Psoas muscle (tissue), 8 donors: ENCODE data around the gene ZNRF1. TPM values are rescaled to one million over a fixed set of nuclear protein-coding genes. Genes with fewer than 3 reads are reported as not detected.
A peak's percentile ranks its signal among the peaks of the same experiment; 100 is the strongest.

ENCODE experiments used
- ATAC-seq, 4 donors: fragments of 200-7000 bp; cut with Tn5 transposase; one replicate each; pipeline ENCODE4 v1.9.1; 2020; ENCODE audit warnings: moderate library complexity in 3 of 4, mild to moderate bottlenecking in 2 of 4
- DNase-seq, 2 donors: peaks; one replicate each; pipeline ENCODE4 v3.0.0-alpha.2; 2020
- H3K27ac ChIP-seq: fragments of 200-600 bp; one replicate; pipeline ENCODE4 v1.8.0; 2022
- H3K27me3 ChIP-seq, 3 donors: fragments of 200-600 bp in 1 of 3; one replicate each; pipeline versions ENCODE4 v1.6.1 to v1.8.0; 2013 to 2022; ENCODE audit warnings: low read length in 2 of 3, mild to moderate bottlenecking in 2 of 3, moderate library complexity in 1 of 3; ENCODE audit not compliant: insufficient read depth in 3 of 3
- H3K36me3 ChIP-seq, 2 donors: fragments of 200-600 bp in 1 of 2; one replicate each; pipeline versions ENCODE4 v1.6.1 to v1.8.0; 2013 to 2022; ENCODE audit warnings: low read depth in 1 of 2, mild to moderate bottlenecking in 1 of 2, moderate library complexity in 1 of 2; ENCODE audit not compliant: insufficient read depth in 1 of 2
- H3K4me1 ChIP-seq: fragments of 200-600 bp; one replicate; pipeline ENCODE4 v1.8.0; 2022
- H3K4me3 ChIP-seq: fragments of 200-600 bp; one replicate; pipeline ENCODE4 v1.8.0; 2022; ENCODE audit warnings: mild to moderate bottlenecking
- H3K9me3 ChIP-seq: fragments of 200-600 bp; one replicate; pipeline ENCODE4 v1.8.0; 2022
- CTCF ChIP-seq: fragments of 200-600 bp; IDR thresholded peaks from one replicate; pipeline ENCODE4 v1.8.0; 2022; ENCODE audit warnings: antibody characterized with exemption
- WGBS, 3 donors: extraction: QIAGEN DNeasy Blood & Tissue Kit; methylation state at CpG; one replicate each; pipeline versions ENCODE4 v1.1.6 to v1.1.7; 2013; 5-methylcytosine and 5-hydroxymethylcytosine counted together
- intact Hi-C, 2 donors: fragments of 100-400 bp; cut with DNase I; formaldehyde crosslinking; loops; one replicate each; pipeline versions ENCODE4 v1.11.0 to v1.14.2; 2022
- polyA plus RNA-seq, 3 donors: library from polyadenylated mRNA; stranded (reverse); fragments of 200-250 nt; gene quantifications; one replicate each; pipeline ENCODE4 v1.2.3, GENCODE V29; 2013
- total RNA-seq, 4 donors: library from RNA; stranded (reverse); fragmentation: NEBNext Ultra II Directional in 2 of 4; extraction: Animal tissue kit (Norgen Biotek cat#: 25700) in 2 of 4; gene quantifications; one replicate each; pipeline versions ENCODE4 v1.2.1 to v1.2.4, GENCODE V29; 2021 to 2023
- donor health status: healthy with polysubstance abuse.
- donor health status: DM: no; HTN: no; CAD: no; lungs with moderate emphysema.
- donor health status: Bipolar disorder and iron deficiency.
- donor health status: healthy.
- donor health status: DM: yes; HTN: yes; CAD: no.
- donor health status: DM: no; HTN: no; CAD: no.
- donor health status: DM: no; HTN: no; CAD: no.
- donor health status: DM: yes; HTN: yes; CAD: no.

Gene ZNRF1
- total and polyA plus RNA-seq, 7 donors: 6.7 to 57.0 (median 27.4) TPM

GRCh38 chr16:75111961-75112733, 113.3 kb downstream of the ZNRF1 start:
- Histone ChIP-seq H3K27ac (peak overlapping the region; percentile 95), H3K36me3 (peaks cover 0 to 22% of the 10 kb centered on the region in 2 donors), H3K27me3 (no peaks in the 10 kb centered on the region), H3K4me3 (no peak overlapping the region), H3K4me1 (peaks cover 76% of the 10 kb centered on the region), H3K9me3 (no peaks in the 10 kb centered on the region)
- 39 to 50% (median 48%) methylated on average over 26 of the region's 26 CpGs for WGBS, 3 donors
- no peak for TF ChIP-seq CTCF
- ATAC-seq: no peak
- peak in 1 of 2 donors; percentile 59 for DNase-seq
- intact Hi-C loops: loop anchor here (1.0 to 2.0 kb wide), 4 partner anchors 68 to 169 kb away; no protein-coding TSS in a partner anchor

GRCh38 chr16:75112734-75113491, 114.1 kb downstream of the ZNRF1 start:
- intact Hi-C loops: no loop called here
- 51 to 56% (median 52%) methylated on average over 13 to 14 of the region's 14 CpGs for WGBS, 3 donors

GRCh38 chr16:75113541-75114121, 114.8 kb downstream of the ZNRF1 start:
- Histone ChIP-seq H3K9me3 (no peaks in the 10 kb centered on the region), H3K27ac (no peak overlapping the region), H3K4me1 (peaks cover 62% of the 10 kb centered on the region), H3K27me3 (no peaks in the 10 kb centered on the region), H3K4me3 (no peak overlapping the region), H3K36me3 (peaks cover 0 to 22% of the 10 kb centered on the region in 2 donors)
- no peak for TF ChIP-seq CTCF
- ATAC-seq: no peak
- DNase-seq: no peak
- WGBS, 3 donors: 81 to 91% (median 85%) methylated on average over 20 of the region's 20 CpGs
- intact Hi-C loops: no loop called here

More at GRCh38 chr16:75112734-75113491, 114.1 kb downstream of the ZNRF1 start:
- H3K27me3 ChIP-seq: no peaks in the 10 kb centered on the region
- ATAC-seq (no peak), DNase-seq (no peak)
- no peak overlapping the region for H3K4me3 ChIP-seq
- H3K27ac ChIP-seq: no peak overlapping the region
- H3K9me3 ChIP-seq: no peaks in the 10 kb centered on the region
- peaks cover 69% of the 10 kb centered on the region for H3K4me1 ChIP-seq
- peaks cover 0 to 22% of the 10 kb centered on the region in 2 donors for H3K36me3 ChIP-seq
- no peak for TF ChIP-seq CTCF

- Histone ChIP-seq H3K4me1 (peaks cover 55% of the 10 kb centered on the region), H3K36me3 (peaks cover 0 to 22% of the 10 kb centered on the region in 2 donors), H3K9me3 (no peaks in the 10 kb centered on the region), H3K4me3 (no peak overlapping the region), H3K27me3 (no peaks in the 10 kb centered on the region), H3K27ac (peak overlapping the region; percentile 84)
- no peak for DNase-seq
- no peak for ATAC-seq
- TF ChIP-seq CTCF: no peak
- intact Hi-C loops: no loop called here
- WGBS, 3 donors: 83 to 89% (median 83%) methylated on average over 38 to 44 of the region's 44 CpGs
These were observed 115.5 kb downstream of the ZNRF1 start for GRCh38 chr16:75114179-75114945.
